ENCODE results near the gene SLFN12. TPM values are rescaled to one million over a fixed set of nuclear protein-coding genes. Genes with fewer than 3 reads are reported as not detected.

SLFN12 gene
- total RNA-seq (2022; extraction: Qiagen RNA extraction; ENCODE audit: low read depth) = 0.14 to 0.27 TPM in 2 of 5 replicates, not detected in the others

DNA sequence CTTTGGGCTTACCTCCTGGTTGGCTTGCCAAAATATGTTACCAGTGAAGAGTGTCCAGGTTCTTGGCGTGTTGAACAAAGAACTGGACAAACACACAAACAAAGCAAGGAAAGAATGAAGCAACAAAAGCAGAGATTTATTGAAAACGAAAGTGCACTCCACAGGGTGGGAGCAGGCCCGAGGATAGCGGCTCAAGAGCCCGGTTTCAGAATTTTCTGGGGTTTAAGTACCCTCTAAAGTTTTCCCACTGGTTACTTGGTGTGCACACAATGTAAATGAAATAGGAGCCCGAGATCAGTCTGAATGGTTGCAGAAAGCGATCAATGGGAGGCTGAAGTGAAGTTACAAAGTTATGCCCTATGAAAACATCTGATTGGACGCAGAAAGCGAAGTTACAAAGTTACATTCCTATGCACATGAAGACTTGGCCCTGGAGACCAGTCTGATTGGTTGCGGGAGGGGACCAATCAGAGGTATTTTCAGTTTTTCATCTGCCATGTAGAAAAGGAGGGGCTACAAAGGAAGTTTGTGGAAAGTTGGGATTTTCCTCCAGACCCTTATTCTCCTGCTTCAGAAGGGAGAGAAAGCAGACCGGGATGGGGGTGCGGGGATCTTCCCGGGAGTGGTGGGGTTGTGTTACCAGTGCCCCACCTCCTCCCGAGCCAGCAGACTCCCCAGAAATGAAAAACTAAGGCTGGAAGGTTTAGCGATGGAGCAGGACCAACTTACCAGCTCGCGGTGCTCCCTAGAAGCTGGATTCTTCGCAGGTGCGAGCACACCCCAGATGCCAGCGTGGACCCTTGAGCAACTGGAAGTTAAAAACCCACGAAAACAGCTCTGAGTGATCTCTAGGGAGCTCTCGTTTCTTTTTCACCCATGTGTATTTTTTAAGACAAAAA lies at the start of gene SLFN12:
SLFN12 (minus strand) TSS at position 325 of the 899 bp plus-strand sequence. CDS start 9,472 bp downstream, outside the sequence.

GRCh38 chr17:35448214-35448898 lies 16.1 kb upstream of the SLFN12 start, which contains the start of gene SLFN13:
SLFN13 (minus strand) TSS chr17:35448766; CDS start chr17:35445680, 3,086 bp downstream.

GRCh38 chr17:35373534-35373983 lies 58.7 kb downstream of the SLFN12 start, which contains the start of gene SLFN11:
SLFN11 (minus strand) TSS chr17:35373621; CDS start chr17:35363807, 9,814 bp downstream.

Other genes with a start within 250 kb of the SLFN12 start
- not detected in 5 replicates for gene SLC35G3, start 238.1 kb downstream of the SLFN12 start, total RNA-seq (2022; extraction: Qiagen RNA extraction; ENCODE audit: low read depth)
- gene SLFN5, start 189.4 kb downstream of the SLFN12 start, total RNA-seq (2022; extraction: Qiagen RNA extraction; ENCODE audit: low read depth) = 2.2 to 3.7 TPM (median 2.8 TPM) in 5 replicates
- 5.4 to 6.7 TPM (median 5.6 TPM) in 5 replicates for gene SLFN11, start 58.9 kb downstream of the SLFN12 start, total RNA-seq (2022; extraction: Qiagen RNA extraction; ENCODE audit: low read depth)
- gene SLFN13, start 16.3 kb upstream of the SLFN12 start, total RNA-seq (2022; extraction: Qiagen RNA extraction; ENCODE audit: low read depth) = 2.2 to 5.8 TPM (median 5.0 TPM) in 5 replicates
- not detected in 5 replicates for gene SLFN12L, start 105.2 kb upstream of the SLFN12 start, total RNA-seq (2022; extraction: Qiagen RNA extraction; ENCODE audit: low read depth)
- gene SLFN14, start 128.3 kb upstream of the SLFN12 start, total RNA-seq (2022; extraction: Qiagen RNA extraction; ENCODE audit: low read depth) = not detected in 5 replicates
- gene PEX12, start 146.1 kb upstream of the SLFN12 start, total RNA-seq (2022; extraction: Qiagen RNA extraction; ENCODE audit: low read depth) = 7.4 to 9.0 TPM (median 7.8 TPM) in 5 replicates
- 126 to 156 TPM (median 143 TPM) in 5 replicates for gene AP2B1, start 154.8 kb upstream of the SLFN12 start, total RNA-seq (2022; extraction: Qiagen RNA extraction; ENCODE audit: low read depth)

Measured in A549 treated with ZK216348 at 1 μM for 4 hours (cell line).